Muscle of arm (tissue), 12 donors: ENCODE measurements around the gene DIP2B. TPM values are rescaled to one million over a fixed set of nuclear protein-coding genes. Genes with fewer than 3 reads are reported as not detected.
"Not testable (repeated sequence)": the region's sequence is repeated elsewhere in the genome, so short reads cannot be mapped to it uniquely, and the experiment has no call there.

Source experiments
- DNase-seq: peaks from one replicate; pipeline ENCODE4 v3.0.0-alpha.2; 2013
- polyA plus RNA-seq, 12 donors: library from polyadenylated mRNA; unstranded; fragments of 120-200 nt; gene quantifications; one replicate each; pipeline ENCODE4 v1.2.1, GENCODE V29; 2013; ENCODE audit not compliant: insufficient read length in 12 of 12

DIP2B gene
- polyA plus RNA-seq, 12 donors: 15.2 to 25.8 (median 21.5) TPM; not detected in 1

DNA sequence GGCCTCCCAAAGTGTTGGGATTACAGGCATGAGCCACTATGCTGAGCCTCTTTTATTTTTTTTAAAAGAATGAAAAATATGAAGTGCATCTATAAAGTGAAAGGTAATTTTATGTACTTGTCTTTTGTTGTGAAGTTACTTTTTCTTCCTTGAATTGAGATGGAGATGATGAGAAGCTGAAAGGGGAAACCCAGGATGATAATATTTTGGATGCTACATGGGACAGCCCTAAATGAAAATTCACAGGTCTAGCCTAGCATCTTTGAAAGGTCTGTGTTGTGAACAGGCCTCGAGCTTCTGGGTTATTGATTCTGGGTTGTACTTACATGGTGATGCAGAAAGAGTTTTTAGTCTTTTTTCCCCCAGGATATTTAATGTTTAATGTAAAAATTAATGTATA lies 14.6 kb downstream of the DIP2B start:
- DNase-seq: no peak

DNA sequence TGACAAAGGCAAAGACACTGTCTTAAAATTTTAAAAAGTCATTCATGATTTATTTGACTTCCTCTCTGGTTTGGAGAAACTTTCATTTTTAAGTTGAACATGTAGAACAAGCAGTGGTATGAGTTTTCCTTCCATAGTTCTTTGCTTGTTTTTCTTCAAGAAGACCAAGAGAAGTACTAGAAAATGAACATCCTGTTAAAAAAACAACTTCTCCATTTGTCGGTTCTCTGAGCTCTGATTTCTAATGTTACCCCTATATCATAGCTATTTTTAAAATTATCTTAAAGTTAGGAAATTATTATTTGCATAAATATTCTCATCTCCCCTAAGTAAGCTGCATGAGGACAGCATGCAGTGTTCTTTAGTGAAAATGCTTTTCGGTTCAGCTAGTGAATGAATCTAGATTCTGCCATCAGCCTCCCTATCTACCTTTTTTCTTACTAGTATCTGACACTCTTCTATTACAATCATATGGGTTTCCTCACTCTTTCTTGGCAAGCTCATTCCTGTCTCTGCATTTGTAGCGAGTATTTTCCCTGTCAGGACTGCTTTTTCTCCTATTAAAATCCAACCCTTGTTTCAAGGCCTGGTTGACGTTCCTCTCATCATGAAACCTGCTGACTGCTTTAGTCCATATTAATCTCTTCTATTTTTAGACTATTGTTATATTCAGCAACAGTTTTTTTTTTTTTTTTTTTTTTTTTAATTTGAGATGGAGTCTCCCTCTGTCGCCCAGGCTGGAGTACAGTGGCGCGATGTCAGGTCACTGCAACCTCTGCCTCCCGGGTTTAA lies 15.8 kb downstream of the DIP2B start:
- peak; percentile 31 for DNase-seq

DNA sequence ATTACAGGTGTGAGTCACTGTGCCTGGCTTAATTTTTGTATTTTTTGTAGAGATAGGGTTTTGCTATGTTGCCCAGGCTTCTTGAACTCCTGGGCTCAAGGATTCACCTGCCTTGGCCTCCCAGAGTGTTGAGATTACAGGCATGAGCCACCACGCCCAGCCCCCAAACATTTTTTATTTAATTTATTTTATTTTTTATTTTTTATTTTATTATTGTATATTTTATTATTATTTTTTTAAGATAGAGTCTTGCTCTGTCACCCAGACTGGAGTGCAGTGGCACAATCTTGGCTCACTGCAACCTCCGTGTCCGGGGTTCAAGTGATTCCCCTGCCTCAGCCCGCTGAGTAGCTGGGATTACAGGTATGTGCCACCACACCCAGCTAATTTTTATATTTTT lies 17.0 kb downstream of the DIP2B start:
- not testable (repeated sequence) for DNase-seq

DNA sequence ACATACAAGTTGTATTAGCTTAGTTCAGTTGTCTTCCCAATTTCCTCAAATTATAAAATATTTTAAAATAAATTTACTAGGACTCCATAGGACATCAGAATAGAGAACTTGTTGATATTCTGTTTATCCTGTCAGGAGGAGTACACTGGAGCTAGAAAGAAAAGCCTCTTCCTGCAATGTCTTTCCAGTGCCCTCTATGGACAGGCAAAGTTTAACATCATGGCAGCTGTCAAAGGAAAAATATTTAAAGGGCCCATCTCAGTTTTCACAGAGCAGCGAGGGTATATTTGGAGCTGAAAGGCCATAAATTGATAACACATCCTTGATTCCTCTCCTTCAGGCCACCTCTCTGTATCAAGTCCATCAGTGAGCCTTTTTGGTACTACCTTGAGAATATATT lies 19.0 kb downstream of the DIP2B start:
- no peak for DNase-seq

DNA sequence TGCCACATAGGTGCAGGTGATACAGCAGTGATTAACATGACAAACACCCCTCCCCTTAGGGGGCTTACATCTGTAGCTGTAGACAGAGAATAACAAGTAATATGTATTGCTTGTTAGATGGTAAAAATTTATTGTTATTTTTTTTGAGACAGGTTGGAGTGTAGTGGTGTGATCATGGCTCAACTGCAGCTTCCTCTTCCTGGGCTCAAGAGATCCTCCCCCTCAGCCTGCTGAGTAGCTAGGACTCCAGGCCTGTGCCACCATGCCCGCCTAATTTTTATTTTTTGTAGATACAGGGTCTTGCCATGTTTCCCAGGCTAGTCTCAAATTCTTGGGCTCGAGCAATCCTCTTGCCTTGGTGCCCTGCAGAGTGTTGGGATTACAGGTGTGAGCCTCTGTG lies 19.8 kb downstream of the DIP2B start:
- DNase-seq: no peak

DNA sequence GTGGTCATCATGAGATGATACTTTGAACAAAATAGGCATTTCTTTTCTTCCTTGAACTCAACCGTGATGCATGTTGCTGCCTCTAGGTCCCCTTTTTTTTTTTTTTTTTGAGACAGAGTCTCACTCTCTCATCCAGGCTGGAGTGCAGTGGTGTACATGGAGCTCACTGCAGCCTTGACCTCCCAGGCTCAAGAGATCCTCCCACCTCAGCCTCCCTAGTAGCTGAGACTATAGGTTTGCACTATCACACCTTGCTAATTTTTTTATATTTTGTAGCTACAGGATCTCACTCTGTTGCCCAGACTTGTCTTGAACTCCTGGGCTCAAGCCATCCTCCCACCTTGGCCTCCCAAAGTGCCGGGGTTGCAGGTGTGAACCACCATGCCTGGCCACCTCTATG lies 20.6 kb downstream of the DIP2B start:
- DNase-seq: no peak

DNA sequence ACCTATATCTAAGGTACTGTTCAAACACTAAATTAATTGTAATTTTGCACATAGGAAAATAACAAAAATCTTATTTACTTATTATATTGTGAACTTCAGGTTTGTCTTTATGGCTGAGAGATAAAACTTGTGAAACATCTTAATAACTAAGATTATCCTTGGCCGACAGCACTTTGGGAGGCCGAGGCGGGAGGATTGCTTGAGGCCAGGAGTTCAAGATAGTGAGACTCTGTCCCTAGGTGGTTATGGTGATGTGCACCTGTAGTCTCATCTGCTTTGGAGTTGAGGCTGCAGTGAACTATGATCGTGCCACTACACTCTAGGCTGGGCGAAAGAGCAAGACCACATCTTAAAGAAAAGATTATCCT lies 22.6 kb downstream of the DIP2B start:
- no peak for DNase-seq

DNA sequence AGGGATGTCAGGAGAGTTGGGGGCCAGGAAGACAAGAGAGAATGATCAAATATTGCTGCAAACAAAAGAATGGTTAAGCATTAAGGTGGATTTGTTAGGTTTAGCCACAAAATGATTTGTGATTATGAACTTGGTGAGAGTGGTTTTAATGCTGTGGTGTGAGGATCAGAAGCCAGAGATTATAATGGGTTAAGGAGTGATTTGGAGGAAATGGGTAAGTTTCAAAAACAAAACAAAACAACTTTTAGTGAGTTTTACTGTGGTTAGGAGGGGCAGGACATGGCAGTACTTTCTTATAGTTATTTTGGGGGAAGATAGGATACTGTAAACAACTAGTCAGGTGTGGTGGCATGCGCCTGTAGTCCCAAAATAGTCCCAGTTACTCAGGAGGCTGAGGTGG lies 24.0 kb downstream of the DIP2B start:
- no peak for DNase-seq

DNA sequence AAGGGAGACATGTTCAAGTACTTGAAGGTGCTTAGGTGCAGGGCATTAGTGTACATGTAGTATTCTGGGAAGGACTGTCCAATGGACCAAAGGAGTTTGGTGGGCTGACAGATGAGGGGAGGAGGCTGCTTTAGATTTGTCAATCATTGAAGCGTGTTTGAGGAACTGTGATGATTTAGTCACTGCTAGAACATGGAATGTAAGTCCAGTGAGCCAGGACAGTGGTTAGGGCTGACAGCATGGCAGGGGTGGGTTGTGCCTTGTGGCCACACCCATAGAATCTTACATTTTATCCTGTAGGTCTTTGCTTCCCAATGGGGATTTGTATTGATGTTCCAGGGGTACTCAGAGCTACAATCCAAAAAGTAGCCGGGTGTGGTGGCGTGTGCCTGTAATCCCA lies 24.6 kb downstream of the DIP2B start:
- DNase-seq: no peak

DNA sequence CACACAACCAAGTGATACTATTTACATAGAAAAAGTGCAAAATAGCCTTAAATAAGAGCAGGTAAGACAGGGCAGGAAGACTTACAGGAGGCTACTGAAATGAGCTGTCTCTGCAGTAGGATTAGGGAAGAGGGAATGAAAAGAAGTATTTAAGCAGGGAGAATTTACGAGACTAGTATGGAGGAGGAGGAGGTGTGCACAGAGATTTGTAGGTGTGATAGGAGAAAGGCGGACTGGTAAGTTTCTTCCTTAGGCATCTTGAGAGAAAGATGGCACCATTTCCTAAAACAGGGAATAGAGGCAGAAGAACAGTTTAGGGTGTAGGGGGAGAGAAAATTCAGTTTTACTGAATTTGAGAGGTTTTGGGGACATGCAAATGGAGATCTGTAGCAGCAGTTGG lies 25.7 kb downstream of the DIP2B start:
- no peak for DNase-seq

DNA sequence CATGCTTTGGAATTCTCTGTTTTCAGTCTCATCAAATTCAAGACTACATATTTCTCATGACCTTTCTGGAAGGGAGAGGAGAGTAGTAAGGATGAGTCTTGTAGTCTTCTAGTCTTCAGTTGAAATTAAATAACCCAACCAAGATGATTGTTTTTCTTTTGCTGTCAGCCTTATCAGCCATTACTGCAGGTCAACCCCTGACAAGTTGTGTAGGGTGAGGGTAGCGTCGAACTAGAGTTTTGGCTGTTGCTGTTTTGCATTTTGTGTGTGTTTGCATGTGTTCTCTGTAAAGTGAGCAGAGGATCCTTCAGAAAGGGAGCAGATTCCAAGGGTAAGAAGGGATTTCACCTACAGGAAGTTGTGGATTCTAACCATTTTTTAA lies 28.4 kb downstream of the DIP2B start:
- no peak for DNase-seq

DNA sequence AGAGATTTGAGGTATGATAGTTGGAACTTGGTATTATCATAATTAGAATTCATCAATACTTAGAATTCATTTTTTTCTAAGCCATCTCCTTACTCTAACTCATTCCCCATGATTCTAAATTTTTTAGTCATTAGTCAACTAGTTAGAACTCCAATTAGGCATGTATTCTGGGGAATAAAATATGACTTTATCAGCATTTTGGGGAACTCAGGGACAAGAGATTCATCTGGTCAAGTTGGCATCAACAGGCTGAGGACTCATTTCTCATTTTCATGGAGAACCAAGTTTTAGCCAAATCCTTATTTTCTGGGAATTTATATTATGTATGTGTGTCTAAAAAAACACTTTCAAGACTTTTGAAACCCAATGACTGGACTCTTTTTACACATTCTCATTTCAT lies 29.2 kb downstream of the DIP2B start:
- no peak for DNase-seq

DNA sequence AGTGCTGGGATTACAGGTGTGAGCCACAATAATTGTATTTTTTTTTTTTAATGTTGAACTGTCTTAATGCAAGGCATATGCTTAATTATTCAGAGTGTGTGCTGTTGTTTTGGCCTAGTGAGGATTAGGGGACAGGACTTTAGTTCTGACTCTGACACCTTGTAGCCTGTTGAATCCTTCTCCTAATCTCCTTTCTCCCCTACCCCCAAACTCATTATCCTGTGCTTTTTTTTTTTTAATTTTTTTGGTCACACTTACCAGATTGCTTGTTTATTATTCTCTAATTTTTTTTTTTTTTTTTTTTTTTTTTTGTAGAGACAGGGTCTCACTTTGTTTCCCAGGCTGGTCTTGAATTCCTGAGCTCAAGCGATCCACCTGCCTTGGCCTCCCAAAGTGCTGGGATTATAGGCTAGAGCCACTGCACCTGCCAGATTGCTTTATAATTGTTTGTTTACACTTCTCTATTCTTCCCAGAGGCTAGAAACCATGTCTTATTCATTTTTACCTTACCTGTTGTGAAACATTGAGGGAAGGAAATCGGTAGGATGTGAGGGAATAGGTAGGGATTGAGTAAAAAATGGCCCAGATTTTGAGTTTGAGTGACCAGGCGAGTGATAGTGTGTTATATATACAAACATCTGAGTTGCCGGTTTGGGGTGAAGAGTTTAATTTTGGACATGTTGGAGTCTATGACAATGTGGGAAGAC lies 32.2 kb downstream of the DIP2B start:
- no peak for DNase-seq

DNA sequence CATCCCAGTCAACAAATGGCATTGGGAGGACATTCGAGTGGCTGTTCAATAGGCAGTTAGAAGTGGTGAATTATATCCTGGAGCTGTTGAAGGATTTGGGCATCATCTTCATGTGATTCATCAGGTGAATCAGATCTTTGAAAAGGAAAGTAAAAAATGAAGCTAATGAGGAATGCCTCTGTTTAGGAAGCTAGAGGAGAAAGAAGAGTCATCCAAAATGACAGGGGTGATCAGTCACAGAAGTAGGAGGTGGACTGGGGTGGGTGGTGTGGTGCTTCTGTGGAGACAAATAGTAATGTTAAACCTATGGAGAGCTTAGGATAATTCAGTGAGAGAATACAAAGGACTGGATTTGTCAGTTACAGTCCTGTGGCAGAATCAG lies 32.7 kb downstream of the DIP2B start:
- no peak for DNase-seq

DNA sequence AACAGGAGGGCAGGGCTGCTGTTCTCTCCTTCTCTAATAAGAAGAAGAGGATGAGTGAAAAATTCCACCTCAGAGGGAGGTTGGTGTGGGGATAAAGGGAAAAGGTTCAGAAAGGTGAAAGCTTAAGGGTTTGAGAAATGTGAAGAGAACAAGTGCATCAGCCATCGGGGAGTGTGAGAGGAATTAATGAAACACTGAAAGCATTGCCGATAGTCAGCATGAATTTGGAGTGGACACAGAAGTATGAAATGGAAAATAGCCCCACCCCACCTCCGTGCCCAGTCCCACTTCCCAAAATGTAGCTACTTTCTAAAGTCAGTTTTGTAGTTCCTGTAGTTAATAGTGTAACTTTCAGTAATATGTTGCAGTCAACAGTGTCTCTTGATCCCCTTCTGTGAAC lies 33.4 kb downstream of the DIP2B start:
- no peak for DNase-seq

DNA sequence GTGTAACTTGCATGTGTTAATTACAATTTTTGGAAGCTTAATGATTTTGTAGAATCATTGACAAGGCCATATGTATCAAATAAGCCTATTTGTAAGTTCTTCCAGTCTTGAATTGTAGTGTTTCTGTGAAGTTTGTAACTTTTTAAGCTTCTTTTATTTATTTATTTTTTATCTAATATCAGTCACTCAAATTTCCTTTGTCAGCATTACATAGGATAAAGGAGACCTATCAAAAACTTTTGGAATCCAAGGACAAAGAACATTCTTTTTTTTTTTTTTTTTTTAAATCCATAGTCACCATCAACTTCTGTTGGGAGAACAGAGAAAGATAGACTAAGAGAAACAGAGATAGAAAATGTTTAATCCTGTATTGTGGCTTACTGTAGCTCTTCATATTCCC lies 36.4 kb downstream of the DIP2B start:
- DNase-seq: no peak

DNA sequence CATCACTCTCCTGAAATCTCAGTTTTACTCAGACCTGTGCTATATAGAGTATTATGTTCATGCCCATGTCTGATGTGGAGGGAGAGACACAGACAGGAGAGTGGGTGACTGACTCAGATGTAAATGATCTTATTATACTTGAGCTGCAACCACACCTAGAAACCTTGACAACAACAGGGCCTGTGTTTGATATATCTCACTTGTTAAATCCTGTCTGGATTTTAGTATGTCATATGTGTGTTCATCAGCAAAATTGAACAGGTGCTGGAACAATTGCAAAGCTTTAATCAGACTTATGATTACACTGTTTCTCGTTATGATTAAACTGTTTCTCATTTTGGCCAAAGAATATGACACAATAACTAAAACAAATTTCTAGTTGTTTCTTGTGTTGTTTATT lies 37.7 kb downstream of the DIP2B start:
- no peak for DNase-seq

DNA sequence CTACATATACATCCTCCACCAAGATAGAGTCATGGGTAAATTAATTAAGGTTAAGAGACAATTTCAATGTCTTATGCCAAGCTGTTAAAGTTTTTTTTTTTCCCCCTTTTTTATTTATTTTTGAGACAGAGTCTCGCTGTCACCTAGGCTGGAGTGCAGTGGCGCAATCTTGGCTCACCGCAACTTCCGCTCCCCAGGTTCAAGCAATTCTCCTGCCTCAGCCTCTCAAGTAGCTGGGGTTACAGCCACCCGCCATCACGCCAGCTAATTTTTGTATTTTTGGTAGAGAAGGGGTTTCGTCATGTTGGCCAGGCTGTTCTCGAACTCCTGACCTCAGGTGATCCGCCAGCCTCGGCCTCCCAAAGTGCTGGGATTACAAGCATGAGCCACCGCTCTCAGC lies 38.4 kb downstream of the DIP2B start:
- DNase-seq: not testable (repeated sequence)

DNA sequence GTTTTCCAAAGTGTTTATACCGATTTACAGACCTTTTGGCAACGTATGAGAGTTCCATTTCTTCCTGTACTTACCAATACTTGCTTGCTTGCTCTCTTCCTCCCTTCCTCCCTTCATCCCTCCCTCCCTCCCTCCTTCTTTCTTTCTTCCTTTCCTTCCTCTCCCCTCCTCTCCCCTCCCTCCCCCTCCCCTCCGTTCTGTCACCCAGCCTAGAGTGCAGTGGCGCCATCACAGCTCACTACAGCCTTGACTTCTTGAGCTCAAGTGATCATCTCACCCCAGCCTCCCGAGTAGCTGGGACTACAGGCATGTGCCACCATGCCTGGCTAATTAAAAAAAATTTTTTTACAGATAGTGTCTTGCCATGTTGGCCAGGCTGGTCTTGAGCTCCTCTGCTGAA lies 40.4 kb downstream of the DIP2B start:
- DNase-seq: no peak

DNA sequence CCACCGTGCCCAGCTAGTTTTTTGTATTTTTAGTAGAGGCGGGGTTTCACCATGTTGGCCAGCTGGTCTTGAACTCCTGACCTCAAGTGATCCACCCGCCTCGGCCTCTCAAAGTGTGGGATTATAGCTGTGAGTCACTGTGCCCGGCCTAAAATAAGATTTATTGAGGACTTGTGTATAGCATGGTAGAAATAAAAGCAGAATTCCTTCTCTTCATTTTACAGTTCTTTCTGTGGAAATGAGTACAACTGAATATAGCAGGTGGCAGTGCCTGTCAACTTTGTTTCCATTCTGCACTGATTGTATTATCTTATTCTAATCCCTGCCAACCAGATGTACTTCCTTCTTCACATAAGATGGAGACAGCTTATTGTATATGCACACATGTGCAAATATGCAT lies 41.0 kb downstream of the DIP2B start:
- no peak for DNase-seq

DNA sequence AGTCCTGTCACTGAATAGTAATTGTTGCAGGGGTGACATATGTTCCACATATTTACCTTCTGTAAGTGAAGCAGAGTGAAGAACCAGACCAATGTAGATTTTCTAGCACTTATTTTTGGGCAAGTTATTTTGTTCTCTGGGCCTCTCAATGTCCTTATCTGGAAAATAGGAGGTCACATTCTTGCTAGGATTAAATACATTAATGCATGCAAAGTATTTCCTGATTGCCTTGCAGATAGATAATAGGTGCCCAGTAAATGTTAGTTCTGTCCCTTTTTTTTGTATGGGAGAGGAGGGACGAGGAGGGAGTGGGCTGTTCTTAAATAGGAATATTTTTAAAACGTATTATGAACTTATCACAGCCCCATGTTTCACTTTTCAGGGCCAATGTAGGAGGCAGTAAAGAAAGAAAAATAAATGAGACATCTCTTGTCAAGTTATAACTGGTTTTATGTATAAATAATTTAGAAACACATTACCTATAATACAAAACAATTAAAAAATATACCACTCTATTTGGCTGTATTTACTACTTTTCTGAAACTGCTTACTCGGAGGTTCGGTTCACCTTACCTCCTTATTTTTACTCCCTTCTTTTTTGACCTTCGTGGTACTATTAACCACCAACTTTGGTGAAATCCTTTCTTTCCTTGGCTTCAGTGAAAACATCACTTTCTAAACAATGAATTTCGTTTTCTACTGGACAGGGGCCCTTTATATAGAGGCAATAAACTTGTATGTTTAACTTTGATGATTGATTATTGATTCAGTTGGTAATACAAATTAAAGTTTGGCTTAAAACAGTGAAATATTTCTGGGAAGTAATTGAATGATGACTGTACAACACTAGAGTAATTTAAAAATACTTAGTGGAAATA lies 41.9 kb downstream of the DIP2B start:
- no peak for DNase-seq

DNA sequence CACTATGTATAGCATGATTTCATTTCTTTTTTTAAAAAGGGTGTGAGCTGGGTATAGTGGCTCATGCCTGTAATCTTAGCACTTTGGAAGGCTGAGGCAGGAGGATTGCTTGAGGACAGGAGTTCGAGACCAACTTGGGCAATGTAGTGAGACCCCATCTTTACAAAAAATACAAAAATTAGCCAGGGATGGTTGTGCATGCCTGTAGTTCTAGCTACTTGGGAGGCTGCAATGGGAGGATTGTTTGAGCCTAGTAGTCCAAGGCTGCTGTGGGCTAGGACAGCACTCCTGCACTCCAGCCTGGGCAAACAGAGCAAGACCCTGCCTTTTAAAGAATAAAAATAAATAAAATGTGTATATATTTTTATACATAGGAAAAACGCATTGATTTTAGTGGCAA lies 43.0 kb downstream of the DIP2B start:
- DNase-seq: no peak

DNA sequence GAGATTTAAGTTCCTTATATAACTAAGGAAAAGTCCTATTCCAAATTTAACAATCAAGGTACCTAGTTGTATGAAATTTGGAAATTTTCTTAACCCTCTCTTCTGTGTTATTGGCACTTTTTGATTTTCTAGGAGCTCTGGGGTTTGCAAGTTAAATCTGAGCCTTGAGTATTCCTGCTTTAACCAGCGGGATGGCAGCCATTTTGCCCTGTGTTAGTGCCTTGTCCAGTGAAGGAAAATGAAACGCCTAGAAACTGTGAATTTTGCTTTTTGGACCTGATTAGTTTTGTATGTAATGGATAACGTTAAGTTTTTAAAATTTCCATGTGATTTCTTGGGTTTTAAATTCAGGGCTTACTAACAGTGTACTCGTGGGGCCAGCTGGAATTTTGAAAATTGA lies 45.1 kb downstream of the DIP2B start:
- no peak for DNase-seq
